Measurements from ENCODE around the gene PERM1.
A peak's percentile ranks its signal among the peaks of the same experiment; 100 is the strongest.

The PERM1 gene

DNA sequence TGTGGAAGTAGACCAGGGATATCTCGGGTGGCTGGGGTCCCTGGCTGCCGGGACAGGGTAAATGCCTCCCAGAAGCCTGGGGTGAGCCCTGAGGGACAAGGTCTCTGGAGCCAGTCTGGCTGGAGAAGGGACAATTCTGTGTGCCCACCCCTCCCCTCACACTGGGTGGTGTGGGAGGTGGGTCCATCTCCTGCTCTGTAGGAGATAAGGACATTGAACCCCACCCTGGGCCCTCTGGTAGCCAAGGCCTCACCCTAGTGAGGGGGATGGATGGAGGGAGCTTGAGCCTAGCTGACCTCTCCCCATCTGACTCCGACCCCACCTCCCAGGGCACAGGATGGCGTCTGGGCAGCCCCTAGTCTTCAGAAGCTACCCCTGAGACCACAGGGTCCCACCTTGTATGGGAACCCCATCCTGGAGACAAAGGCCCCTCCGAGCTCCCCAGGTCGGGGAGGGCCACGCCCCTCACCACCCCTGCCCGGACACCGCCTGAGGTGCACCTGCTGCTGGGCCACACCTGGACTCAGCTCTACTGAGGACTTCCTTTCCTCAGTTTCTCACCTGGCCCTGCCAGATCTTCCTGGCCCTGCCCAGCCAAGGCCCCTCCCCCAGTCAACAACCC lies 42.4 kb upstream of the PERM1 start:
- no peak overlapping the region for H3K4me3 ChIP-seq (replicated peaks; ENCODE audit: low read depth, low read length)
- no peak for DNase-seq (ENCODE audit: low read depth)
- TF ChIP-seq, protein P1, sequence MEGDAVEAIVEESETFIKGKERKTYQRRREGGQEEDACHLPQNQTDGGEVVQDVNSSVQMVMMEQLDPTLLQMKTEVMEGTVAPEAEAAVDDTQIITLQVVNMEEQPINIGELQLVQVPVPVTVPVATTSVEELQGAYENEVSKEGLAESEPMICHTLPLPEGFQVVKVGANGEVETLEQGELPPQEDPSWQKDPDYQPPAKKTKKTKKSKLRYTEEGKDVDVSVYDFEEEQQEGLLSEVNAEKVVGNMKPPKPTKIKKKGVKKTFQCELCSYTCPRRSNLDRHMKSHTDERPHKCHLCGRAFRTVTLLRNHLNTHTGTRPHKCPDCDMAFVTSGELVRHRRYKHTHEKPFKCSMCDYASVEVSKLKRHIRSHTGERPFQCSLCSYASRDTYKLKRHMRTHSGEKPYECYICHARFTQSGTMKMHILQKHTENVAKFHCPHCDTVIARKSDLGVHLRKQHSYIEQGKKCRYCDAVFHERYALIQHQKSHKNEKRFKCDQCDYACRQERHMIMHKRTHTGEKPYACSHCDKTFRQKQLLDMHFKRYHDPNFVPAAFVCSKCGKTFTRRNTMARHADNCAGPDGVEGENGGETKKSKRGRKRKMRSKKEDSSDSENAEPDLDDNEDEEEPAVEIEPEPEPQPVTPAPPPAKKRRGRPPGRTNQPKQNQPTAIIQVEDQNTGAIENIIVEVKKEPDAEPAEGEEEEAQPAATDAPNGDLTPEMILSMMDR (IDR thresholded peaks at IDR 0.05; ENCODE audit: low read length, missing control alignments) = no peak

DNA sequence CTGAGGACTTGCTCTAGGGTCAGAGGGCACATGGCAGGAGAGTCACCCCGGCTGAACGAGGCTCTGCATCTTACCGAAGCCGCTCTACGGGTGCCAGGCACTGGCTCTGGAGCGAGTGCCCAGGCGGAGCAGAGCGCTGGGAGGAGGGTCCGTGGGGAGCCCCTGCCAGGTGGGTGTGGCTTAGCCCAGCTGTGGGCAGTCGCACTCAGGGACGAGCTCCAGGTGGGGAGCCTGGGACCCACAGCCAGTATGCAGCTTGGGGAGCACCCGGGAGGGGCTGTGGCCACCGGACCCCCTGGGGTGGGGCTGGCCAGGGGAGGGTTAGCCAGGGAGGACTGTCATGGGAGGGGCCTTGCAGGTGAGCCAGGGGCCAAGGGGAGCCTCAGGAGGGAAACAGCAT lies 41.8 kb upstream of the PERM1 start:
- TF ChIP-seq, protein P1 (IDR thresholded peaks at IDR 0.05; ENCODE audit: low read length, missing control alignments) = no peak
- no peak for DNase-seq (ENCODE audit: low read depth)
- no peak overlapping the region for H3K4me3 ChIP-seq (replicated peaks; ENCODE audit: low read depth, low read length)

DNA sequence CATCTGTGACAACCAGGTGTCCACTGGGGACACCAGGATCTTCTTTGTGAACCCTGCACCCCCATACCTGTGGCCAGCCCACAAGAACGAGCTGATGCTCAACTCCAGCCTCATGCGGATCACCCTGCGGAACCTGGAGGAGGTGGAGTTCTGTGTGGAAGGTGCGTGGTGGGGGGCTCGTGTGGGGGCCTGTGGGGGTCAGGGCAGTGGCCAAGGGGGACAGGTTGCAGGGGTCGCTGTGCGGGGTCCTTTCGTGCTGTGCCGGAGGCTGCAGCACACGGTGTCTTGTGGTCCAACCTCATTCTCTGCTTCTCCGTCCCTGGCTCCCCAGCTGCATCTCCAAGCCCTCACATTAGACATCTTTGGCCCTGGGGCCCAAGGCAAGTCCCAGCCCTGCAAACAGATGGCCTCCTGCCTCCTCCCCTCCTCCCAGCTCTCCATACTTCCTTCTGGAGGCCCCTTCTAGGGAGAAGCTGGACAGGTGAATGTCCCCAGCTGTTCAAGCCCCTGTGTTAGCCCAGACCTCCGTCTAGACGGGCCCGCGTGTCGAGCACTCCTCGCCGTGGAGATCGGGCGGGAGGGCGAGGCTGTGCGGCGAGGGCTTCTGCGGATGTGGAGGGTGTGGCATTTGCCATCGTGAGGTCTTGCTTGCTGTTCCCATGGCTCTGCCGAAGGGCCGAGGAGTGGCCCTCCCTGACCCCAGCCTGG lies 40.6 kb upstream of the PERM1 start:
- DNase-seq (ENCODE audit: low read depth) = no peak
- TF ChIP-seq, protein P1 (IDR thresholded peaks at IDR 0.05; ENCODE audit: low read length, missing control alignments) = no peak
- H3K4me3 ChIP-seq (replicated peaks; ENCODE audit: low read depth, low read length) = no peak overlapping the region

DNA sequence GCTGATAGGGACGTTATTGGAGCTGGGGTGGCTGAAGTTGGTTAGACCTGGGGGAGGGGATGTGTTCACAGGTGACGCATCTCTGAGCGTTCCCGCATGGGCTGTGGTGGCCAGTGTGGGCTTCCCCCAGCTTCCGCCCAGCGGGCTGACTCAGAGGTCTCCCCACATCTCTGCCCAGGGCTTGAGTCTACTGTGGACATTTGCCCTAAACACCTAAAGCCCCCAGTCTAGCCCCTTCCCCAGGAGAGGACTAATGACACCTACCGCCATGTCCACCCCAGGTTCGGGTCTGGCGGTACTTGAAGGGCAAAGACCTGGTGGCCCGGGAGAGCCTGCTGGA lies 40.0 kb upstream of the PERM1 start:
- no peak for DNase-seq (ENCODE audit: low read depth)
- no peak overlapping the region for H3K4me3 ChIP-seq (replicated peaks; ENCODE audit: low read depth, low read length)
- TF ChIP-seq, protein P1 (IDR thresholded peaks at IDR 0.05; ENCODE audit: low read length, missing control alignments) = no peak

DNA sequence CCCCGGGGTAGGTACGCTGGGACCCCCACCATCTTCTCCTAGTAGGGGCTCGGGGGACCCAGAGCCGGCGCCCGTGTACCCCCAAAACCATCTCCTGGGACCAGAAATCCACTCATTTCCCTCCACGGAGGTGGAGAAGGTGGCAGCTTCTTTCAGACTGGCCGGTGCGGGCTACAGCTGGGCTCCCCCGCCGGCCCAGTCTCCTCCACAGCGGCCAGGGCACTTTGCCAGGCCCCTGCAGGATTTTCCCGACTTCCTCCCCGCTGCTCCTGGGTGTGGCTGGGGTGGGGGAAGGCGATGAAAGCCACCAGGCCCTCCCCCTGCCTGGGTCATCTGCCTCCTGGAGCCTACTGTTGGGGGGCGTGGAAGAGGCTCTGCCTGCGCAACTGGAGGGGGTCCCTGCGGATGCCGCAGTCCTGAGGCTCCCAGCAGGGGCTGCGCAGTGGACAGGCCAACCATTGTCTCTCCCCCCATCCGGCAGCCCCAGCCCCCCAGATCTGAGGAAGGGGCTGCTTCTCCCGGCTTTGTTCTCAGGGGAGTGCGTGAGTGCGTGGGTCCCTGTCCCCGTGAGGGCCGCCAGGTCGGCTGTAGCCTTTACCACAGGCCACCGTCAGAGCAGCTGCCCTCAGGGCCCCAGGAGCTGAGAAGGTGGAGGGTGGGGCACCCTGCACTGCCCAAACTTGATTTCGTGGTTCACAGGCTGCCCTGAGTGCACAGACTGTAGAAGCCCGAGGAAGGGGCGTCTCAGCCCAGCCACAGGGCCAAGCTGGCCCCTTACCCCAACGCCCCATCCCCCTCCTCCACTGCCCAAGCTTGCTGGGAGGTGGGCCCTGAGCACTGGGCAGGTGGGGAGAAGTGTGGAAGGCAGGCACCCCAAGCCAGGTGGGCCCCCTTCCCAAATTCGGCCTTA lies 39.4 kb upstream of the PERM1 start:
- TF ChIP-seq, protein P1 (IDR thresholded peaks at IDR 0.05; ENCODE audit: low read length, missing control alignments) = no peak
- H3K4me3 ChIP-seq (replicated peaks; ENCODE audit: low read depth, low read length) = peak overlapping the region; percentile 51
- DNase-seq (ENCODE audit: low read depth) = peak; percentile 71

DNA sequence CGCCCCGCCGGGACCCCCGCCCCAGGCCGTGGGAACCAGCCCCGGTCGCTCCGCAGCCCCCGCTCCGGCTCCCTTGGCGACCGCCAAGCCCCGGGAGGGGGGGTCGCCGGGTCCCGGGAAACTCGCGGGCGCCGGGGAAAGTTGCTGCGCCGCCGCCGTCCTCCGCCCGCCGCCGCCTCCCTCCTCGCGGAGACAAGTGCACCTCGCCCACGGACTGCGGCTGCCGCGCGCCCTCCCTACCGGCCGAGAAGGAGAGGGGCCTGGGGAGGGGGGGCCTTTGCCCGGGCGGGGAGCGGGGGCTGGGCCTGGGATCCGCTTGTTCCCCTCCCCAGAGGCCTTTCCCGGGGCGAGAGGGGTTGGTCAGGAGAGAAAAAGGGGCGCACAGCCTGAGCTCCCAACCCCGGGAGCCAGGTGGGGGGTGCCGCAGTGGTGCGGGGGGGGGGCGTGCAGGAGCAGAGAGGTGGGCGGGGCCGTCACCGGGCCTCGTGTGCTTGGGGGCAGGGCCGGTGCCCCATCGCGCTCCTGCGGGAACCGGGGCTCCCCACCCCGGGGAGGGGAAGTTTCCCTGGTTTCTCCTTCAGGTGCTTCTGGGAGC lies 38.6 kb upstream of the PERM1 start:
- peak overlapping the region; percentile 51 for H3K4me3 ChIP-seq (replicated peaks; ENCODE audit: low read depth, low read length)
- no peak for DNase-seq (ENCODE audit: low read depth)
- TF ChIP-seq, protein P1 (IDR thresholded peaks at IDR 0.05; ENCODE audit: low read length, missing control alignments) = no peak

Measured in fibroblast of pulmonary artery (primary cell).